ENCODE data around the gene ZNF282.
"Not testable (repeated sequence)": the region's sequence is repeated elsewhere in the genome, so short reads cannot be mapped to it uniquely, and the experiment has no call there.

Gene ZNF282

GRCh38 chr7:149261316-149261828, 66.0 kb downstream of the ZNF282 start:
- no peak for DNase-seq

- DNase-seq: peak; percentile 80
Observed at GRCh38 chr7:149261829-149262617, 66.7 kb downstream of the ZNF282 start, which contains the start of gene ZNF783. Gene ZNF783, plus strand, starts transcription at chr7:149262196. Its CDS starts 138 bp downstream, at chr7:149262334.

GRCh38 chr7:149266451-149266850, 71.1 kb downstream of the ZNF282 start:
- no peak for DNase-seq

- DNase-seq: no peak
Observed at GRCh38 chr7:149267733-149268132, 72.4 kb downstream of the ZNF282 start.

GRCh38 chr7:149274424-149274823, 79.1 kb downstream of the ZNF282 start:
- DNase-seq: not testable (repeated sequence)
